Activated CD4-positive, alpha-beta T cell treated with anti-CD3 and anti-CD28 coated beads for 36 hours (primary cell): ENCODE results near the gene NRXN3. TPM values are rescaled to one million over a fixed set of nuclear protein-coding genes. Genes with fewer than 3 reads are reported as not detected.

Source experiments
- ATAC-seq: fragments of 200-7000 bp; cut with Tn5 transposase; one replicate; pipeline ENCODE4 v1.10.0; 2021; ENCODE audit warnings: mild to moderate bottlenecking, moderate library complexity
- CTCF ChIA-PET: fragments of 350-600 bp; sonication (Branson Sonifier 250); formaldehyde crosslinking; loops from one replicate; lab custom pipeline; 2021; ENCODE audit warnings: antibody characterized with exemption; lab: Charles Lee
- POLR2A ChIA-PET: fragments of 350-600 bp; sonication (Branson Sonifier 250); formaldehyde crosslinking; loops from one replicate; lab custom pipeline; 2021; ENCODE audit warnings: antibody characterized with exemption, inconsistent platforms; lab: Charles Lee
- DNase-seq: peaks from one replicate; pipeline ENCODE4 v3.0.0-alpha.2; 2020
- H3K27ac Mint-ChIP-seq: one replicate; pipeline ENCODE4 v1.8.0; 2021; ENCODE audit warnings: mixed read lengths
- H3K27me3 Mint-ChIP-seq: one replicate; pipeline ENCODE4 v1.8.0; 2021; ENCODE audit warnings: mixed read lengths
- H3K36me3 Mint-ChIP-seq: one replicate; pipeline ENCODE4 v1.8.0; 2021; ENCODE audit warnings: low read depth, mixed read lengths
- H3K4me1 Mint-ChIP-seq: one replicate; pipeline ENCODE4 v1.8.0; 2021; ENCODE audit warnings: mixed read lengths
- H3K4me3 Mint-ChIP-seq: one replicate; pipeline ENCODE4 v1.8.0; 2021; ENCODE audit warnings: mild to moderate bottlenecking, moderate library complexity, mixed read lengths
- H3K9me3 Mint-ChIP-seq: one replicate; pipeline ENCODE4 v1.8.0; 2021; ENCODE audit warnings: low read depth, mixed read lengths
- intact Hi-C, 2 experiments: fragments of 100-400 bp; cut with DNase I in 1 of 2; cut with micrococcal nuclease in 1 of 2; formaldehyde crosslinking; loops; one replicate each; pipeline versions ENCODE4 v1.14.2 to v1.15.1; 2022 to 2024; cut with DNase I, micrococcal nuclease
- total RNA-seq, 2 experiments: library from RNA; stranded (reverse); gene quantifications; one replicate each; pipeline ENCODE4 v1.2.3, GENCODE V29; 2021

The NRXN3 gene
- total RNA-seq, 2 experiments from 2014 or later = not detected

DNA sequence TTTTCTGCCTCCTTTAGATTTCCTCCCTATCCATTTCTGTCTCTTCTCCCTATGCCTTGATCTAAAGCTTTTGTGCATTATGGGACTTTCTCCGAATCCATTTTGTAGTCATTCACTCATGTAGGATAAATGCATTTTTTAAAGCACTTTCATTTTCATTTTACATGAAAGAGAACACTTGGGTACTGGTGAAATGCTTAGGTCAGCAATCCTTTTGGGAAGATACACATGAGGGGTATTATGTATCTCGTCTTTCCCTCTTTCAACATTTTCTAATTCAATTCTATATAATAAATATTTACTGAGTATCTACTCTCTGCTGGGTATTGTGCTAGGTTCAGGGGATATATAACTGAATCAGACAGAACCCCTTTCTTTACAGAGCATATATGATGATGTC, 577.6 kb downstream of the NRXN3 start:
- intact Hi-C loops = no loop called here
- no peaks in the 10 kb centered on the region for H3K4me1 Mint-ChIP-seq
- ChIA-PET POLR2A (no interaction called here), CTCF (no interaction called here)
- no peak overlapping the region for H3K27ac Mint-ChIP-seq
- H3K27me3 Mint-ChIP-seq = no peaks in the 10 kb centered on the region
- no peaks in the 10 kb centered on the region for H3K36me3 Mint-ChIP-seq
- DNase-seq (no peak), ATAC-seq (no peak)
- H3K9me3 Mint-ChIP-seq = no peaks in the 10 kb centered on the region
- no peak overlapping the region for H3K4me3 Mint-ChIP-seq

DNA sequence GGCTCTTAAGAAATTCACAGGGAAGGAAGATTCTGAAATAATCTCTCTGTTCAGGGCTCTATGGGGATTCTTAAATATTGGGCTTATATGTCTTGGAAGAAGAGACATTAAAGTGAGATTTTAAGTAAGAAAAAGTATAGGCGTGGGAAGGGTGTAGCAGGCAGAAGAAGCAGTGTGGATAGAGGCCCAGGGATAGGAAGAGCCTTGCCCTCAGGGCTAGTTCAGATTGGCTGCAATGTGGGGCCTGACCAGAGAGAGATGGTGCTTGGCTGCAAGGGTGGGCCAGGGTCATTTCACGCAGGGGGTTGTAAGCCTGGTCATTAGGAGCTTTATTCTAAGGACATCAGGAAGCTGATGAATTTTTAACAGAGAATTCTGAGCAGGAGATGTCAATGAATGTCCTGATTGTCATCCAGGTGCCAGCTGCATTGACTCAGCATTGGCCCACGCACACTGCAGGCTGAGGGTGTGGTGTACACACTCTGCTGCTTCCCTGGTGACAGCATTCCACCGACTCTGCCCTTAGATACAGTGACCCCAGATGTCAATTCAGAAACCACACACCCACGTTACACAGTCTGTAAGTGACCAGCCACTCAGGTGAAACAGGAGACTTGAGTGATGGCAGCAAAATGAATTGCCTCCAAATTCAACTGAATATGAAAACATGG, 582.5 kb downstream of the NRXN3 start:
- CTCF ChIA-PET = no interaction called here
- DNase-seq = no peak
- POLR2A ChIA-PET = no interaction called here
- ATAC-seq = no peak
- H3K4me1 Mint-ChIP-seq = no peaks in the 10 kb centered on the region
- no peaks in the 10 kb centered on the region for H3K36me3 Mint-ChIP-seq
- intact Hi-C loops = no loop called here
- H3K9me3 Mint-ChIP-seq = no peaks in the 10 kb centered on the region
- H3K27me3 Mint-ChIP-seq = no peaks in the 10 kb centered on the region
- no peak overlapping the region for H3K27ac Mint-ChIP-seq
- H3K4me3 Mint-ChIP-seq = no peak overlapping the region

DNA sequence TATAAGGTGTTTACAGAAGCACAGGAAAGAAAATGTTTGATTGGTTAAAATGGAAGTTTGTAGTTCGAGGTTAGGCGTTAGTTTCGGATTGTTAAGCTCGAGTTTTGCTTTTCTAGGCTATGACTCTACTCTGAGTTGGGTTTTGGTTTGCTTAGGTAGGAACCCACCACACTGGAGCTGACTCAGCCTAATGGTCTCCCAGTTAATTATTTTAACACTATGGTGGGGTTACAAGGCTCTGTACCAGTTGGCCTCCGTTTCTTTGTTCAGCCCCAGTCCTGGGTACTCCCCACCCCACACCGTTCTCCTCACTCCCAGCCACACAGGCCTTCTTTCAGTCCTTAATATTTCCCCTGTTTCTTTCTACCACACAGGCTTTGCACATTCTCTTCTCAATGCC, 583.9 kb downstream of the NRXN3 start:
- intact Hi-C loops = no loop called here
- ATAC-seq = no peak
- DNase-seq = no peak
- no peaks in the 10 kb centered on the region for H3K4me1 Mint-ChIP-seq
- no peak overlapping the region for H3K27ac Mint-ChIP-seq
- POLR2A ChIA-PET = no interaction called here
- H3K4me3 Mint-ChIP-seq = no peak overlapping the region
- no peaks in the 10 kb centered on the region for H3K36me3 Mint-ChIP-seq
- H3K27me3 Mint-ChIP-seq = no peaks in the 10 kb centered on the region
- no peaks in the 10 kb centered on the region for H3K9me3 Mint-ChIP-seq
- CTCF ChIA-PET = no interaction called here

DNA sequence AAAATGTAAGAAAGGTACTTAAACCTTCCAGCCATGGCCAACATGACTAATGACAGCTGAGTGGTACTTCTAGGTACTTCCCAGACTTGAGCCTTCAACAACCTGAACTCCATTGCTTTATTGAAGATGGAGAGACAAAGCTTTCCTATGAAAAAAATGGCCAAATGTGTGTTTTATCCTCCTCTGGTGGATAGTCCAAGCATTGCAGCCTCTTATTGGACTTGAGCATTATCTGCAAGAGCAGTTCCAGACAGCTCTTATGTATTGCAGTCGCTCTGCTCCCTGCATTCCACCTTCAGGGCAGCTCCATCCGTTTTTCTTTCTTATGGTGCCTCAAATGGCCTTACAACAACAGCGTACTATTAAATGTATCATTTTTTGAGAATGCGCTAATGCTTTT, 588.2 kb downstream of the NRXN3 start:
- ChIA-PET POLR2A (no interaction called here), CTCF (interaction anchor here (0.7 kb wide), 1 partner anchor 61 kb away, joined by 3 read pairs; no protein-coding TSS in a partner anchor)
- peaks cover 3% of the 10 kb centered on the region for H3K27me3 Mint-ChIP-seq
- DNase-seq (no peak), ATAC-seq (no peak)
- H3K36me3 Mint-ChIP-seq = no peaks in the 10 kb centered on the region
- H3K27ac Mint-ChIP-seq = no peak overlapping the region
- H3K9me3 Mint-ChIP-seq = no peaks in the 10 kb centered on the region
- intact Hi-C loops = no loop called here
- H3K4me1 Mint-ChIP-seq = no peaks in the 10 kb centered on the region
- H3K4me3 Mint-ChIP-seq = no peak overlapping the region

DNA sequence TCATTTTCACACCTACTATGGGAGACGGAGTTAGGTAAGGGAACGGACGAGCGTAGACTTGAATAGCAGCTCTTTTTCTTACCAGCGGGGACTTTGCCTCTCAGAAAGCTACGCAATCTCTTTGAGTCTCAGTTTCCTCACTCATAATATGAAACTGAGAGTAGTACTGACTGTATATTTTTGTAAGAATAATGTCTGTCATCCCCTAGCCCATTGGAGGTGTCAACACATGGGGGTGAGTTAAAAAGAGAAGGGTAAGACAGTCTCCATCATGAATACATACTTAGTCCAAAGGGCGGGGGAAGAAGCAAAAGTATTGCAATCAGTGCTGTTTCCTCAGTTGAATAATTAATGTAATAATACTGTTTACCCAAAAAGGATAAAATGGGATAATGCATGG, 592.2 kb downstream of the NRXN3 start:
- H3K4me3 Mint-ChIP-seq = no peak overlapping the region
- no peaks in the 10 kb centered on the region for H3K36me3 Mint-ChIP-seq
- no peak overlapping the region for H3K27ac Mint-ChIP-seq
- no peak for ATAC-seq
- CTCF ChIA-PET = no interaction called here
- peaks cover 3% of the 10 kb centered on the region for H3K27me3 Mint-ChIP-seq
- DNase-seq = no peak
- intact Hi-C loops = no loop called here
- H3K9me3 Mint-ChIP-seq = no peaks in the 10 kb centered on the region
- no peaks in the 10 kb centered on the region for H3K4me1 Mint-ChIP-seq
- POLR2A ChIA-PET = no interaction called here

DNA sequence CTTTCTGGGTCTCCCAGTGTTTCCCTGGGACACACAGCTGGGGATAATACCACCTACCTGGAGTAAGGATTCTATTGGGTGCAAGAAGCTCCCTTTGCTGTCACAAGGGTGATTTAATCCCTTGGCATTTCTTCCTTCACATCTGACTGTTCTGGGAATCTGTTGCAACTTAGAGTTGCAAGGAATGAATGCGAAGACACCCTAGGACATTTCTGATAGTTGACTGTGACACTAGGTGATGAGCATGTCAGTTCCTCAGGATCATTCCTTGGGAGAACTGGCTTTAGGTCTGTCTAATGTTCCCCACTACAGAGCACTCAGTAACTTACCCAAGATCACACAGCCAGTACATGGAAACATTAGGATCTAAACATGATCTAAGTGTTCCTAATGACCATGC, 593.6 kb downstream of the NRXN3 start:
- H3K9me3 Mint-ChIP-seq = no peaks in the 10 kb centered on the region
- CTCF ChIA-PET = no interaction called here
- H3K27ac Mint-ChIP-seq = no peak overlapping the region
- no peak overlapping the region for H3K4me3 Mint-ChIP-seq
- no peaks in the 10 kb centered on the region for H3K36me3 Mint-ChIP-seq
- ATAC-seq (no peak), DNase-seq (no peak)
- intact Hi-C loops = no loop called here
- H3K4me1 Mint-ChIP-seq = no peaks in the 10 kb centered on the region
- POLR2A ChIA-PET = no interaction called here
- peaks cover 3% of the 10 kb centered on the region for H3K27me3 Mint-ChIP-seq

DNA sequence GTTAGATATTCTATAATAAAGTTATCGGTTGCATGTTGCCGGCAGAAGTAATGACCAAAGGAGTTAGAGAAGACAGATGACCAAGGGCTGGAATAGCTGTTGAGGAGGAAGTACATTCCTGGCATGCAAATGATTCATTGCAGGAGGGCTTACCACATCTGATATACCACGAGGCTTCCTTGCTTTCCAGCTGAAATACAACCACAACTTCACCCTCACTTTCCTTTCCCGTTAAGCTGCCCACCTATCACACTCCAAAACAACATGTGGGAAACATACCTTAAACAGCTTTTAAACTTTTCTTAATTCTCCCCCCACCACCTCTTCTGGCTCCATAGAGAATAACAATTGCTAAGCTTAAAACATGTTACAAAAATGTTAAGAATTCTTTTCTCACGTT, 594.1 kb downstream of the NRXN3 start:
- no peak for DNase-seq
- H3K27ac Mint-ChIP-seq = no peak overlapping the region
- no peaks in the 10 kb centered on the region for H3K36me3 Mint-ChIP-seq
- intact Hi-C loops = no loop called here
- CTCF ChIA-PET = no interaction called here
- H3K9me3 Mint-ChIP-seq = no peaks in the 10 kb centered on the region
- H3K27me3 Mint-ChIP-seq = peaks cover 3% of the 10 kb centered on the region
- H3K4me3 Mint-ChIP-seq = no peak overlapping the region
- no peaks in the 10 kb centered on the region for H3K4me1 Mint-ChIP-seq
- POLR2A ChIA-PET = no interaction called here
- ATAC-seq = no peak

DNA sequence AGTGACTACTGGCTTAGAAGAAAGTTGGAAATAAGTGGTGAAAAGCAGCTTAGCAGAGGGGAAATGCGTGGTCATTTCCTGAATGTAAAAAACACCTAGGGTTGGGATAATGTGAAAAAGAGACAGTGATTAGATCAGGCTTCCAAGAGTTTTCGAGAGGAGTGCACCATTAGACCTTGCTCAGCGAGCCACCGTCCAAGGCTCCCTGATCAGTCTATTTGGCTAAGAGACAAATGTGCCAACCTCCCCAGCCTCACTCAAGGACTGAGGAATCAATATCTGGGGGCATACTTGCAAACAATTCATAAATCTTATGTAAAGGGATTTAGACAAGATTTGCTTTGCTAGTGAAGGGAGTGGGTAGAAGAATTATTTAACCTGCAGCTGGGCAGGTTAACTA, 594.5 kb downstream of the NRXN3 start:
- H3K27me3 Mint-ChIP-seq = peaks cover 3% of the 10 kb centered on the region
- H3K36me3 Mint-ChIP-seq = no peaks in the 10 kb centered on the region
- no peak for DNase-seq
- ChIA-PET CTCF (no interaction called here), POLR2A (no interaction called here)
- H3K4me3 Mint-ChIP-seq = no peak overlapping the region
- intact Hi-C loops = no loop called here
- H3K27ac Mint-ChIP-seq = no peak overlapping the region
- no peaks in the 10 kb centered on the region for H3K4me1 Mint-ChIP-seq
- H3K9me3 Mint-ChIP-seq = no peaks in the 10 kb centered on the region
- no peak for ATAC-seq

DNA sequence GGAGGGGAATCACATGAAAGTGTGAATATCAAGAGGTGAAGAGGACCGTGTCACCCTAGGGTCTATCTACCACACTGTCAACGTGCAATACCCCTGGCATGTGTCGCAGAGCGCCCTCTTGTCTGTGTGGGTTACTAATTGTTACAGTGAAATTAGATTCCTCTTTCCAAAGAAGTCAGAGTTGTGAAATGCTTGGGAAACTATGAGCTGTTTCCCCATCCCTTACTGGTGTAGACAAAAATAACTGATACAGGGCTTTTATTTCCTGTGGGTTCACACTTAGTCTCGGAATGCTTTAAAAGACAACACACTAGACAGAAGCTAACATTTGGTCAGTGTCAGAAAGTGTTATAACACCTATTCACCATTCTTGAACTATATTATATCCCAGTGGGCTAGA, 597.3 kb downstream of the NRXN3 start:
- DNase-seq (no peak), ATAC-seq (no peak)
- H3K9me3 Mint-ChIP-seq = no peaks in the 10 kb centered on the region
- H3K36me3 Mint-ChIP-seq = no peaks in the 10 kb centered on the region
- H3K27ac Mint-ChIP-seq = no peak overlapping the region
- ChIA-PET POLR2A (no interaction called here), CTCF (interaction anchor here (0.5 to 0.9 kb wide), 2 partner anchors 752 to 904 kb away, joined by 3 read pairs; no protein-coding TSS in a partner anchor)
- H3K27me3 Mint-ChIP-seq = no peaks in the 10 kb centered on the region
- no peaks in the 10 kb centered on the region for H3K4me1 Mint-ChIP-seq
- intact Hi-C loops = no loop called here
- no peak overlapping the region for H3K4me3 Mint-ChIP-seq

DNA sequence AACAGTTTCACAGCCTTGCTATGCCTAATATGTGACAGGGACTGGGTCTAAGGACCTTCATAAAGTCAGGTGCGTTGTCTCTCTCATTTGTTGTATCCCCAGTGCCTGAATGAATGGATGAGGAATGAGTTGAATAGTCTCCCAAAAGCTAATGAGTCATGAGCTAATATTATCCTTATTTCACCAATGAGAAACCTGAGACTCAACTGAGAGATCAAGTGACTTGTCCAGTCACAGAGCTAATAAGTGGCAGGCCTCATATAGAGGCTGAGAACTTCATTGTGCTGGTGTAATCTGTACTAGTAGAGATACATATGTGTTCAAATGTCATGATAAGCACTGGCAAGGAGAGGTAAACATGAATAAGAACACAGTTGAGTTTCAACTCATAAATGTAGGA, 612.4 kb downstream of the NRXN3 start:
- ChIA-PET CTCF (interaction anchor here (1.2 kb wide), 1 partner anchor 9 kb away, joined by 3 read pairs; no protein-coding TSS in a partner anchor), POLR2A (no interaction called here)
- Mint-ChIP-seq H3K36me3 (no peaks in the 10 kb centered on the region), H3K9me3 (peaks cover 3% of the 10 kb centered on the region), H3K27ac (no peak overlapping the region), H3K4me1 (no peaks in the 10 kb centered on the region), H3K4me3 (no peak overlapping the region), H3K27me3 (no peaks in the 10 kb centered on the region)
- DNase-seq (no peak), ATAC-seq (no peak)
- intact Hi-C loops = no loop called here

DNA sequence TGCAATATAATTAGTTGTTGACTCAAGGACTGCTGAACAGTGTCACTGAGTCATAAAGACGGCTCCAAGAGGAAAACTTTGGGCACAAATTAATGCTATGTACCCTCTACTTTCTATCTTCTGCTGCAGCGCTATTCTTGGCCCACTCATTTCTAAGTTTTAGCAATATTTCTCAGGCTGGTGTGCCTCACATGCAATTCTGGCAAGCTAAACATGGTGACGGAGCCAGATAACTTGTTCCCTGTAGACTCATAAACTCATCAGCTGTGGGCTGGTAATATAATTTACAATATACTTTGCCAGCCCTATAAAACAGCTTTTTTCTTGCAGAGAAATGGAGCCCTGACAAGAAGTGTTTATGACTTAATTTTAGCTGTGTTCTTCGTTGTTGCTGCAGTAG, 615.1 kb downstream of the NRXN3 start:
- Mint-ChIP-seq H3K9me3 (no peaks in the 10 kb centered on the region), H3K4me1 (no peaks in the 10 kb centered on the region), H3K4me3 (no peak overlapping the region), H3K27me3 (no peaks in the 10 kb centered on the region), H3K36me3 (no peaks in the 10 kb centered on the region), H3K27ac (no peak overlapping the region)
- ATAC-seq (no peak), DNase-seq (no peak)
- intact Hi-C loops = no loop called here
- ChIA-PET CTCF (no interaction called here), POLR2A (interaction anchor here (0.6 kb wide), 1 partner anchor 366 kb away, joined by 3 read pairs; no protein-coding TSS in a partner anchor)

DNA sequence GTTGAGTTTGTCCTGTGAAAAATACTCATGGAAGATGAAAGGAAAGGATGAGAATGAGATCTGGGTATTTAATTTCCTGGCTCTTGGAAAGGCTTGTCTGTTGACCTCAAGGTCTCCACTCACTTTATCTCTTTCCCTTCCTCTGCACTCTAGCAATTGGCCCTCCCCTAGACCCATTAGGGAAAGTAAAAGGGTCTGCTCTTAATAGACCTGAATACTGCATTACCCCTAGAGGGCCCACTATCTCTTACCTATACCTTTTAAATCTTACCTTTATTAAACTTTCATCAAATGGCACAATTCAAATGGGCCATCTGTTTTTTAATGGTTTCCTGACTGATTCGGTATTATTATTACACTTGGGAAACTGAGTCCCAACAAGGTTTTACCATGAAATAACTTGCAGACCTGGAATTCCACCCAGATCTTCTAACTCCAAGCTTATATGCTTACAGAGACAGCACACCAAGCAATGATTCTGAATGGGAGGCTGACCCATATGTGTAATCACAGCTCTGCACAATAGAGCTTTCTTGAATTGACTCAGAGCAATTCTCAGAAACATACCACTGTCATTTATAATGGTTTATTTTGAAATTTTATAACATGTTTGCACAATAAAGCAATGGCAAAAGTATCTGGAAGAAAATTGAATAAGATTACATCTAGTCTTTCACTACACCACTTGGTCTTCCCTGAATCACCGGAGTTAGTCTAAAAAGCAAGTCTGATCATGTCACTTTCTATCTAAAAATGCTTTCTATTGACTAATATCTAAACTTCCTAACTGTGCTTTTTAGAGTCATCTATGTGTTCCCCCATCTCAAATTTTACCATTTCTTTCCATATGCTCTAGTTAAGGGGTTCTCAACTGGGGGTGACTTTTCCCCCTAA, 618.5 kb downstream of the NRXN3 start:
- CTCF ChIA-PET = interaction anchor here (0.7 kb wide), 1 partner anchor 39 kb away, joined by 3 read pairs; no protein-coding TSS in a partner anchor
- intact Hi-C loops = no loop called here
- no peaks in the 10 kb centered on the region for H3K9me3 Mint-ChIP-seq
- DNase-seq = no peak
- POLR2A ChIA-PET = no interaction called here
- H3K4me3 Mint-ChIP-seq = no peak overlapping the region
- ATAC-seq = no peak
- H3K27ac Mint-ChIP-seq = no peak overlapping the region
- no peaks in the 10 kb centered on the region for H3K36me3 Mint-ChIP-seq
- H3K27me3 Mint-ChIP-seq = no peaks in the 10 kb centered on the region
- no peaks in the 10 kb centered on the region for H3K4me1 Mint-ChIP-seq
